ENCODE results near the gene TROAP.
"Not testable (repeated sequence)": the region's sequence is repeated elsewhere in the genome, so short reads cannot be mapped to it uniquely, and the experiment has no call there.

The TROAP gene

GRCh38 chr12:49304161-49304560 lies 18.9 kb upstream of the TROAP start:
- in situ Hi-C loops (cut with MboI; ENCODE audit: low pct_unique_long_range_greater_than_20kb, low sequenced_read_pairs, unreplicated experiment) = no loop called here
- DNase-seq (ENCODE audit: low spot score) = no peak
- TF ChIP-seq CTCF (IDR thresholded peaks at IDR 0.05; ENCODE audit: extremely low read depth, insufficient read depth, missing control alignments) = no peak

- in situ Hi-C loops (cut with MboI; ENCODE audit: low pct_unique_long_range_greater_than_20kb, low sequenced_read_pairs, unreplicated experiment) = no loop called here
- DNase-seq (ENCODE audit: low spot score) = no peak
- no peak for TF ChIP-seq CTCF (IDR thresholded peaks at IDR 0.05; ENCODE audit: extremely low read depth, insufficient read depth, missing control alignments)
Measured at GRCh38 chr12:49305762-49306510, 17.1 kb upstream of the TROAP start.

GRCh38 chr12:49309386-49309785 lies 13.7 kb upstream of the TROAP start:
- DNase-seq (ENCODE audit: low spot score) = no peak
- in situ Hi-C loops (cut with MboI; ENCODE audit: low pct_unique_long_range_greater_than_20kb, low sequenced_read_pairs, unreplicated experiment) = no loop called here
- TF ChIP-seq CTCF (IDR thresholded peaks at IDR 0.05; ENCODE audit: extremely low read depth, insufficient read depth, missing control alignments) = no peak

GRCh38 chr12:49310451-49311000 lies 12.5 kb upstream of the TROAP start:
- in situ Hi-C loops (cut with MboI; ENCODE audit: low pct_unique_long_range_greater_than_20kb, low sequenced_read_pairs, unreplicated experiment); DNase-seq (ENCODE audit: low spot score): not testable (repeated sequence)

GRCh38 chr12:49314811-49315210 lies 8.2 kb upstream of the TROAP start:
- in situ Hi-C loops (cut with MboI; ENCODE audit: low pct_unique_long_range_greater_than_20kb, low sequenced_read_pairs, unreplicated experiment) = no loop called here
- TF ChIP-seq CTCF (IDR thresholded peaks at IDR 0.05; ENCODE audit: extremely low read depth, insufficient read depth, missing control alignments) = no peak
- DNase-seq (ENCODE audit: low spot score) = no peak

- DNase-seq (ENCODE audit: low spot score); in situ Hi-C loops (cut with MboI; ENCODE audit: low pct_unique_long_range_greater_than_20kb, low sequenced_read_pairs, unreplicated experiment): not testable (repeated sequence)
Measured at GRCh38 chr12:49317118-49317517, 5.9 kb upstream of the TROAP start.

- in situ Hi-C loops (cut with MboI; ENCODE audit: low pct_unique_long_range_greater_than_20kb, low sequenced_read_pairs, unreplicated experiment); DNase-seq (ENCODE audit: low spot score): not testable (repeated sequence)
Measured at GRCh38 chr12:49320411-49321103, 2.5 kb upstream of the TROAP start.

- TF ChIP-seq CTCF (IDR thresholded peaks at IDR 0.05; ENCODE audit: extremely low read depth, insufficient read depth, missing control alignments) = no peak
- no peak for DNase-seq (ENCODE audit: low spot score)
- in situ Hi-C loops (cut with MboI; ENCODE audit: low pct_unique_long_range_greater_than_20kb, low sequenced_read_pairs, unreplicated experiment) = no loop called here
Measured at GRCh38 chr12:49322367-49322707, 718 bp upstream of the TROAP start.
